Measurements from ENCODE around the gene CLPSL2.

- no peak for TF ChIP-seq CTCF (IDR thresholded peaks at IDR 0.05)
- no peak for TF ChIP-seq POLR2A (IDR thresholded peaks at IDR 0.05; ENCODE audit: low read depth)
- no peak for TF ChIP-seq POLR2AphosphoS5 (IDR thresholded peaks at IDR 0.05)
These were observed 33.6 kb upstream of the CLPSL2 start for GRCh38 chr6:35742842-35743241.

Measured in esophagus muscularis mucosa (tissue), 3 donors.